ENCODE measurements around the gene EHD1.
A peak's percentile ranks its signal among the peaks of the same experiment; 100 is the strongest.

DNA sequence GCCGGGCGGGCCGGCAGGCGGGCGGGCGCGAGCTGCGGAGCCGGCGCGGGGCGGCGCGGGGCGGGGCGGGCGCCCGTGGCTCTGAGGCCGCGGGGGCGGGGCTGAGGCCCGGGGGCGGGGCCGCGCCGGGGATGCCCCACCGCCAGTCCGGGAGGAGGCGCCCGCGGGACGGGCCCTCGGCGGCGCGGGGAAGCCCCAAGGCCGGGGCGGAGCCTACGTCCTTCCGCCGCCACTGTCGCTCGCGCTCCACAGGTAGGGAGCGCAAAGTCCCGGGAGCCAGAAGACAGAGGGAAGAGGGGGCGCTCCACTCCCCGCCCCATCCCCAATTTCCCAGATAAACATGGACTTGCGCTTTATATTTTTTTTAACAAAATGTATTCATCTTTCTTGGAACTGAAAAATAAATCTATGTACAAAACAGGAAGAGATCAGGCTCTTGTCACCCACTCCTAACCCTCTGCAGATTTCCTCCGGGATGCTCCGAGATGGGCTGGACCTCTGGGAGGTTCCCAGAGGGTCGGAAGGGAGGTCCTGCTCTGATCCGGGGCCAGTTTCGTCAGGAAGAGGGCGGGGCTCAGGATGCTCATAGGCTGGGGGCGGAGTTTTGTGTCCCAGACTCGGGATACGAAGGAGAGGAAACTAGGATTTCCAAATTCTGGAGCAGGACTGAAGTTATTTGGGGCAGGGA is 75.1 kb downstream of the EHD1 start, which contains the start of gene MAP4K2:
- TF ChIP-seq POLR2AphosphoS5 (IDR thresholded peaks at IDR 0.05), result peak in 1 of 2 donors; percentile 29
- TF ChIP-seq, protein P1, sequence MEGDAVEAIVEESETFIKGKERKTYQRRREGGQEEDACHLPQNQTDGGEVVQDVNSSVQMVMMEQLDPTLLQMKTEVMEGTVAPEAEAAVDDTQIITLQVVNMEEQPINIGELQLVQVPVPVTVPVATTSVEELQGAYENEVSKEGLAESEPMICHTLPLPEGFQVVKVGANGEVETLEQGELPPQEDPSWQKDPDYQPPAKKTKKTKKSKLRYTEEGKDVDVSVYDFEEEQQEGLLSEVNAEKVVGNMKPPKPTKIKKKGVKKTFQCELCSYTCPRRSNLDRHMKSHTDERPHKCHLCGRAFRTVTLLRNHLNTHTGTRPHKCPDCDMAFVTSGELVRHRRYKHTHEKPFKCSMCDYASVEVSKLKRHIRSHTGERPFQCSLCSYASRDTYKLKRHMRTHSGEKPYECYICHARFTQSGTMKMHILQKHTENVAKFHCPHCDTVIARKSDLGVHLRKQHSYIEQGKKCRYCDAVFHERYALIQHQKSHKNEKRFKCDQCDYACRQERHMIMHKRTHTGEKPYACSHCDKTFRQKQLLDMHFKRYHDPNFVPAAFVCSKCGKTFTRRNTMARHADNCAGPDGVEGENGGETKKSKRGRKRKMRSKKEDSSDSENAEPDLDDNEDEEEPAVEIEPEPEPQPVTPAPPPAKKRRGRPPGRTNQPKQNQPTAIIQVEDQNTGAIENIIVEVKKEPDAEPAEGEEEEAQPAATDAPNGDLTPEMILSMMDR (IDR thresholded peaks at IDR 0.05), result peak in 3 of 6 experiments; percentile 10 to 15 (median 11)

Data from upper lobe of left lung (tissue), 4 donors.